Naive thymus-derived CD4-positive, alpha-beta T cell (primary cell): ENCODE results near the gene LRRN3. TPM values are rescaled to one million over a fixed set of nuclear protein-coding genes. Genes with fewer than 3 reads are reported as not detected.

Experiments
- ATAC-seq: fragments of 150-1000 bp; cut with Tn5 transposase; 2 replicates; pipeline ENCODE4 v1.10.0; 2021; ENCODE audit warnings: mild to moderate bottlenecking, moderate library complexity
- CTCF ChIA-PET: fragments of 350-600 bp; sonication (Branson Sonifier 250); formaldehyde crosslinking; loops from one replicate; lab custom pipeline; 2021; ENCODE audit warnings: antibody characterized with exemption; lab: Charles Lee
- POLR2A ChIA-PET: fragments of 350-600 bp; sonication (Branson Sonifier 250); formaldehyde crosslinking; loops from one replicate; lab custom pipeline; 2021; ENCODE audit warnings: antibody characterized with exemption, inconsistent platforms; lab: Charles Lee
- DNase-seq, 9 donors: peaks; one replicate each; pipeline versions ENCODE4 v3.0.0 to v3.0.0-alpha.2; 2020 to 2022; ENCODE audit warnings: mixed read lengths in 1 of 9
- H3K27ac ChIP-seq: one replicate; pipeline ENCODE4 v1.7.0; 2013; ENCODE audit warnings: mild to moderate bottlenecking, low read depth, low read length, moderate library complexity
- H3K27me3 ChIP-seq, 2 donors: one replicate each; pipeline ENCODE4 v1.7.0; 2013; ENCODE audit warnings: low read length in 2 of 2, mild to moderate bottlenecking in 2 of 2, moderate library complexity in 2 of 2; ENCODE audit not compliant: control insufficient read depth in 2 of 2, insufficient read depth in 2 of 2
- H3K36me3 ChIP-seq, 3 experiments: 1 replicate in 2 of 3; 2 replicates in 1 of 3; pipeline ENCODE4 v1.7.0; 2013; ENCODE audit warnings: low read length in 3 of 3, mild to moderate bottlenecking in 3 of 3, moderate library complexity in 1 of 3; ENCODE audit not compliant: insufficient read depth in 3 of 3, control insufficient read depth in 2 of 3
- H3K4me1 ChIP-seq, 2 donors: one replicate each; pipeline ENCODE4 v1.7.0; 2013; ENCODE audit warnings: low read length in 2 of 2, mild to moderate bottlenecking in 2 of 2, moderate library complexity in 1 of 2; ENCODE audit not compliant: control insufficient read depth in 2 of 2, insufficient read depth in 2 of 2
- H3K4me3 ChIP-seq: 2 replicates; pipeline ENCODE4 v1.7.0; 2013; ENCODE audit warnings: mild to moderate bottlenecking, low read length
- H3K9me3 ChIP-seq, 3 experiments: 1 replicate in 2 of 3; 2 replicates in 1 of 3; pipeline ENCODE4 v1.7.0; 2013; ENCODE audit warnings: low read length in 3 of 3; ENCODE audit not compliant: control insufficient read depth in 2 of 3
- H3K27ac Mint-ChIP-seq, 9 donors: one replicate each; pipeline ENCODE4 v1.8.0; 2020 to 2022; ENCODE audit warnings: mixed read lengths in 9 of 9, mild to moderate bottlenecking in 8 of 9, moderate library complexity in 5 of 9, inconsistent platforms in 2 of 9
- H3K27me3 Mint-ChIP-seq, 5 donors: one replicate each; pipeline ENCODE4 v1.8.0; 2021 to 2022; ENCODE audit warnings: mixed read lengths in 5 of 5, mild to moderate bottlenecking in 1 of 5
- H3K36me3 Mint-ChIP-seq, 5 donors: one replicate each; pipeline ENCODE4 v1.8.0; 2020 to 2022; ENCODE audit warnings: mixed read lengths in 5 of 5, mild to moderate bottlenecking in 3 of 5, inconsistent platforms in 1 of 5
- H3K4me1 Mint-ChIP-seq, 7 donors: one replicate each; pipeline ENCODE4 v1.8.0; 2020 to 2022; ENCODE audit warnings: mixed read lengths in 7 of 7, mild to moderate bottlenecking in 3 of 7, inconsistent platforms in 1 of 7
- H3K4me3 Mint-ChIP-seq, 10 donors: one replicate each; pipeline ENCODE4 v1.8.0; 2020 to 2022; ENCODE audit warnings: mild to moderate bottlenecking in 10 of 10, mixed read lengths in 10 of 10, moderate library complexity in 6 of 10, inconsistent platforms in 2 of 10
- H3K9me3 Mint-ChIP-seq, 11 donors: one replicate each; pipeline ENCODE4 v1.8.0; 2020 to 2022; ENCODE audit warnings: mixed read lengths in 11 of 11, mild to moderate bottlenecking in 4 of 11, inconsistent platforms in 1 of 11, moderate library complexity in 1 of 11
- intact Hi-C, 2 donors: fragments of 100-400 bp; cut with micrococcal nuclease; formaldehyde crosslinking; loops; one replicate each; pipeline ENCODE4 v1.15.1; 2023
- polyA plus RNA-seq, 2 donors: library from polyadenylated mRNA; unstranded; fragments of 300-500 nt; fragmentation: Illumina TruSeq; gene quantifications; one replicate each; pipeline ENCODE4 v1.2.3, GENCODE V29; 2021
- total RNA-seq, 6 experiments: library from RNA in 5 of 6; stranded (reverse) in 5 of 6; gene quantifications; 1 replicate in 5 of 6; 2 replicates in 1 of 6; pipeline ENCODE4 v1.2.3 and lab custom pipeline; 2021 to 2026

The LRRN3 gene
- total and polyA plus RNA-seq, 7 experiments from 2014 or later = 7.6 to 288 (median 173) TPM

GRCh38 chr7:111093496-111093895 lies 2.6 kb downstream of the LRRN3 start:
- no peaks in the 10 kb centered on the region for H3K27me3 Mint-ChIP-seq
- peak overlapping the region; percentile 84 to 99 (median 98) for H3K4me3 Mint-ChIP-seq
- intact Hi-C loops = loop anchor here (5.0 to 10.0 kb wide), 9 partner anchors 44 to 1111 kb away; partner anchors contain the start of genes DOCK4 (in 1 of the 2), IMMP2L (in 1 of the 2) and ZNF277 (in 1 of the 2)
- Histone ChIP-seq H3K4me1 (peaks cover 0 to 19% of the 10 kb centered on the region in 2 donors), H3K36me3 (no peaks in the 10 kb centered on the region), H3K9me3 (no peaks in the 10 kb centered on the region), H3K4me3 (peak overlapping the region; percentile 58), H3K27me3 (no peaks in the 10 kb centered on the region), H3K27ac (peak overlapping the region; percentile 72)
- ChIA-PET CTCF (interaction anchor here (0.8 to 2.8 kb wide), 5 partner anchors 9 to 500 kb away, joined by 3 to 8 read pairs (median 3); no protein-coding TSS in a partner anchor), POLR2A (interaction anchor here (0.5 to 6.1 kb wide), 6 partner anchors 8 to 410 kb away, joined by 3 to 69 read pairs (median 4); no protein-coding TSS in a partner anchor)
- ATAC-seq = no peak
- H3K36me3 Mint-ChIP-seq = peaks cover 0 to 60% (median 0%) of the 10 kb centered on the region in 5 donors
- no peak for DNase-seq
- H3K4me1 Mint-ChIP-seq = peaks cover 13 to 80% (median 66%) of the 10 kb centered on the region in 7 donors
- H3K9me3 Mint-ChIP-seq = no peaks in the 10 kb centered on the region
- peak overlapping the region; percentile 88 to 98 (median 93) for H3K27ac Mint-ChIP-seq

GRCh38 chr7:111094419-111094818 lies 3.5 kb downstream of the LRRN3 start:
- peaks cover 0 to 19% of the 10 kb centered on the region in 2 donors for H3K4me1 ChIP-seq
- H3K4me3 ChIP-seq = peak overlapping the region; percentile 58
- peaks cover 13 to 79% (median 66%) of the 10 kb centered on the region in 7 donors for H3K4me1 Mint-ChIP-seq
- CTCF ChIA-PET = interaction anchor here (0.8 to 2.8 kb wide), 6 partner anchors 8 to 719 kb away, joined by 3 to 8 read pairs (median 4); no protein-coding TSS in a partner anchor
- no peaks in the 10 kb centered on the region for H3K9me3 Mint-ChIP-seq
- no peak for ATAC-seq
- no peaks in the 10 kb centered on the region for H3K27me3 Mint-ChIP-seq
- no peaks in the 10 kb centered on the region for H3K27me3 ChIP-seq
- peak overlapping the region; percentile 83 to 98 (median 91) for H3K27ac Mint-ChIP-seq
- no peaks in the 10 kb centered on the region for H3K9me3 ChIP-seq
- no peaks in the 10 kb centered on the region for H3K36me3 ChIP-seq
- no peak for DNase-seq
- peak overlapping the region; percentile 72 for H3K27ac ChIP-seq
- H3K36me3 Mint-ChIP-seq = peaks cover 0 to 64% (median 0%) of the 10 kb centered on the region in 5 donors
- intact Hi-C loops = loop anchor here (5.0 to 10.0 kb wide), 9 partner anchors 43 to 1110 kb away; partner anchors contain the start of genes DOCK4 (in 1 of the 2), IMMP2L (in 1 of the 2) and ZNF277 (in 1 of the 2)
- H3K4me3 Mint-ChIP-seq = peak overlapping the region; percentile 84 to 99 (median 98)
- POLR2A ChIA-PET = interaction anchor here (0.6 to 6.1 kb wide), 7 partner anchors 9 to 498 kb away, joined by 3 to 69 read pairs (median 3); no protein-coding TSS in a partner anchor

GRCh38 chr7:111096997-111097396 lies 6.1 kb downstream of the LRRN3 start:
- H3K27me3 ChIP-seq = no peaks in the 10 kb centered on the region
- Mint-ChIP-seq H3K36me3 (peaks cover 0 to 65% (median 6%) of the 10 kb centered on the region in 5 donors), H3K9me3 (no peaks in the 10 kb centered on the region), H3K27me3 (no peaks in the 10 kb centered on the region), H3K27ac (peak overlapping the region; percentile 9 to 95 (median 88)), H3K4me1 (peaks cover 13 to 75% (median 68%) of the 10 kb centered on the region in 7 donors), H3K4me3 (peak overlapping the region; percentile 30 to 99 (median 89))
- peaks cover 0 to 15% of the 10 kb centered on the region in 2 donors for H3K4me1 ChIP-seq
- ATAC-seq = no peak
- DNase-seq = no peak
- intact Hi-C loops = loop anchor here (5.0 to 10.0 kb wide), 7 partner anchors 390 to 1108 kb away; partner anchors contain the start of genes DOCK4 (in 1 of the 2) and ZNF277 (in 1 of the 2)
- H3K36me3 ChIP-seq = peaks cover 0 to 5% (median 0%) of the 10 kb centered on the region in 3 experiments
- peak overlapping the region; percentile 25 for H3K27ac ChIP-seq
- no peaks in the 10 kb centered on the region for H3K9me3 ChIP-seq
- ChIA-PET POLR2A (interaction anchor here (0.5 to 1.0 kb wide), 3 partner anchors 158 to 639 kb away, joined by 3 read pairs; no protein-coding TSS in a partner anchor), CTCF (interaction anchor here (0.7 to 2.9 kb wide), 4 partner anchors 10 to 501 kb away, joined by 3 to 38 read pairs (median 4); no protein-coding TSS in a partner anchor)
- H3K4me3 ChIP-seq = no peak overlapping the region

GRCh38 chr7:111098011-111098925 lies 7.3 kb downstream of the LRRN3 start:
- Mint-ChIP-seq H3K4me3 (peak overlapping the region; percentile 41 to 96 (median 82)), H3K36me3 (peaks cover 0 to 59% (median 12%) of the 10 kb centered on the region in 5 donors), H3K27me3 (no peaks in the 10 kb centered on the region), H3K9me3 (no peaks in the 10 kb centered on the region), H3K27ac (peak overlapping the region; percentile 54 to 95 (median 84)), H3K4me1 (peaks cover 15 to 81% (median 72%) of the 10 kb centered on the region in 7 donors)
- ATAC-seq (peak; percentile 93), DNase-seq (peak in 8 of 9 donors; percentile 42 to 77 (median 67))
- peak overlapping the region; percentile 25 for H3K27ac ChIP-seq
- H3K27me3 ChIP-seq = no peaks in the 10 kb centered on the region
- intact Hi-C loops = loop anchor here (1.0 to 10.0 kb wide), 17 partner anchors 8 to 1254 kb away; partner anchors contain the start of genes DOCK4 (in 1 of the 2), IMMP2L (in 1 of the 2) and ZNF277 (in 1 of the 2)
- ChIA-PET CTCF (interaction anchor here (0.6 to 2.9 kb wide), 25 partner anchors 8 to 1010 kb away, joined by 3 to 38 read pairs (median 4); partner anchors contain the start of gene LRRN3), POLR2A (interaction anchor here (0.6 to 2.6 kb wide), 11 partner anchors 9 to 510 kb away, joined by 3 to 8 read pairs (median 4); no protein-coding TSS in a partner anchor)
- peaks cover 0 to 15% of the 10 kb centered on the region in 2 donors for H3K4me1 ChIP-seq
- no peak overlapping the region for H3K4me3 ChIP-seq
- H3K36me3 ChIP-seq = peaks cover 0 to 5% (median 0%) of the 10 kb centered on the region in 3 experiments
- H3K9me3 ChIP-seq = no peaks in the 10 kb centered on the region

GRCh38 chr7:111098926-111099250 lies 8.0 kb downstream of the LRRN3 start:
- Histone ChIP-seq H3K36me3 (peaks cover 0 to 5% (median 0%) of the 10 kb centered on the region in 3 experiments), H3K27me3 (no peaks in the 10 kb centered on the region), H3K9me3 (no peaks in the 10 kb centered on the region), H3K27ac (no peak overlapping the region), H3K4me1 (peaks cover 0 to 15% of the 10 kb centered on the region in 2 donors), H3K4me3 (no peak overlapping the region)
- Mint-ChIP-seq H3K4me3 (peak overlapping the region; percentile 13 to 96 (median 82)), H3K4me1 (peaks cover 18 to 82% (median 75%) of the 10 kb centered on the region in 7 donors), H3K9me3 (no peaks in the 10 kb centered on the region), H3K36me3 (peaks cover 0 to 59% (median 16%) of the 10 kb centered on the region in 5 donors), H3K27me3 (no peaks in the 10 kb centered on the region), H3K27ac (peak overlapping the region in 6 of 9 donors; percentile 71 to 95 (median 86))
- POLR2A ChIA-PET = interaction anchor here (0.6 to 2.6 kb wide), 10 partner anchors 8 to 510 kb away, joined by 3 to 8 read pairs (median 4); partner anchors contain the start of gene LRRN3
- ATAC-seq (no peak), DNase-seq (no peak)
- CTCF ChIA-PET = interaction anchor here (0.6 to 2.9 kb wide), 23 partner anchors 8 to 1010 kb away, joined by 3 to 38 read pairs (median 4); partner anchors contain the start of gene LRRN3
- intact Hi-C loops = loop anchor here (1.0 to 10.0 kb wide), 17 partner anchors 9 to 1255 kb away; partner anchors contain the start of genes DOCK4 (in 1 of the 2), IMMP2L (in 1 of the 2) and ZNF277 (in 1 of the 2)
